Measurements from ENCODE around the gene TNS2. TPM values are rescaled to one million over a fixed set of nuclear protein-coding genes. Genes with fewer than 3 reads are reported as not detected.
A peak's percentile ranks its signal among the peaks of the same experiment; 100 is the strongest.

The TNS2 gene
- total RNA-seq, 2 experiments from 2014 or later = 2.3 to 3.0 TPM

DNA sequence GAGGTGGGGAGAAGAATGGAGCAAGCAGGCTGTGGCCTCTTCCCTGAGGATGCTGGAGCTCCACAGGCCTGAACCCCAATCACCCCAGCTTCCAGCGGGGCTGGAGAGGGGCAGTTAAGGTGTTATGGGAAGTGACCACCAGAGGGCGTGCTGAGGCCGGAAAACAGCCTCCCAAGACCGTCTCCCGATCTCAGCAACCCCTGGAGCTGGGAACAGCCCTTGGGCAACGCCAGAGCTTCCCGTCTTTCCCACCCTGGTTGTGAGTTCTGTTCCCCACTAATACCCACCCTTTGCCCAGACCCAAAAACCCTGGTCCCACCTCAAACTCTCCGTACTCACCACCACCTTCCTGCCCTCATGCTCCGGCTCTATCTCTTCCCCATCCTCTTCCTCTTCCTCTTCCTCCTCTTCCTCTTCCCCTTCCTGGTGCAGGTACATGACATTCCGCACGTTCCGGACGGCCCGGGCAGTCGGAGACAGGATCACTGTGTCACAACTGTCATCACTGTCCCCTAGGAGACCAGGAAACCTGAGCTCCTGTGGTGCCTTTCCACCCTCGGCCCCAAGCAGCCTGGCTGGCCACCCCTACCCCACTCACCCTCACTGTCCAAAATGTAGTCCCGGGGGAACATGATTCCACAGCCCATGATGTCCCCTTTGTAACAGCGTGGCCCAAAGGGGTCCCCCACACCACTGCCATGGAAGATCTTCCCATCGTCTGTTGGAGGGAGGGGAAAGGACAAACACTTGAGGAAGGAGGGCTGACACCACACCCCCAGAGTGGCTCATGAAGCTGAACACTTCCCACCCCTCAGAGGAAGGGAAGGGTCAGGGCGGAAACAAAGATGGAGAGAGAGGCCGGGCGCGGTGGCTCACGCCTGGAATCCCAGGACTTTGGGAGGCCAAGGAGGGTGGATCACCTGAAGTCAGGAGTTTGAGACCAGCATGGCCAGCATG is 16.4 kb downstream of the TNS2 start:
- DNase-seq = peak; percentile 49 to 84 (median 60)
- Mint-ChIP-seq H3K27ac (no peak overlapping the region), H3K4me3 (no peak overlapping the region), H3K4me1 (ENCODE audit: low read depth) (peaks cover 7% of the 10 kb centered on the region), H3K36me3 (ENCODE audit: low read depth) (peaks cover 75% of the 10 kb centered on the region), H3K9me3 (no peaks in the 10 kb centered on the region), H3K27me3 (no peaks in the 10 kb centered on the region)
- Histone ChIP-seq H3K4me3 (ENCODE audit: low read length) (no peak overlapping the region), H3K9me3 (ENCODE audit: control insufficient read depth in 1 of 2, insufficient read depth in 1 of 2, low read length in 2 of 2) (no peaks in the 10 kb centered on the region), H3K27ac (ENCODE audit: low read depth in 1 of 2, low read length in 2 of 2) (no peak overlapping the region), H3K36me3 (ENCODE audit: insufficient read depth, low read length) (peaks cover 68% of the 10 kb centered on the region), H3K4me1 (ENCODE audit: insufficient read depth, low read length) (peaks cover 11% of the 10 kb centered on the region), H3K27me3 (ENCODE audit: control insufficient read depth in 1 of 2, insufficient read depth in 2 of 2, low read length in 2 of 2) (no peaks in the 10 kb centered on the region)
- POLR2A ChIA-PET = interaction anchor here (0.7 to 3.2 kb wide), 3 partner anchors 14 to 313 kb away, joined by 3 to 26 read pairs (median 18); partner anchors contain the start of genes IGFBP6 and SPRYD3
- TF ChIP-seq, protein P1, sequence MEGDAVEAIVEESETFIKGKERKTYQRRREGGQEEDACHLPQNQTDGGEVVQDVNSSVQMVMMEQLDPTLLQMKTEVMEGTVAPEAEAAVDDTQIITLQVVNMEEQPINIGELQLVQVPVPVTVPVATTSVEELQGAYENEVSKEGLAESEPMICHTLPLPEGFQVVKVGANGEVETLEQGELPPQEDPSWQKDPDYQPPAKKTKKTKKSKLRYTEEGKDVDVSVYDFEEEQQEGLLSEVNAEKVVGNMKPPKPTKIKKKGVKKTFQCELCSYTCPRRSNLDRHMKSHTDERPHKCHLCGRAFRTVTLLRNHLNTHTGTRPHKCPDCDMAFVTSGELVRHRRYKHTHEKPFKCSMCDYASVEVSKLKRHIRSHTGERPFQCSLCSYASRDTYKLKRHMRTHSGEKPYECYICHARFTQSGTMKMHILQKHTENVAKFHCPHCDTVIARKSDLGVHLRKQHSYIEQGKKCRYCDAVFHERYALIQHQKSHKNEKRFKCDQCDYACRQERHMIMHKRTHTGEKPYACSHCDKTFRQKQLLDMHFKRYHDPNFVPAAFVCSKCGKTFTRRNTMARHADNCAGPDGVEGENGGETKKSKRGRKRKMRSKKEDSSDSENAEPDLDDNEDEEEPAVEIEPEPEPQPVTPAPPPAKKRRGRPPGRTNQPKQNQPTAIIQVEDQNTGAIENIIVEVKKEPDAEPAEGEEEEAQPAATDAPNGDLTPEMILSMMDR (IDR thresholded peaks at IDR 0.05) = peak; percentile 93
- intact Hi-C loops (cut with DNase I, micrococcal nuclease) = loop anchor here (1.0 to 10.0 kb wide), 3 partner anchors 33 to 221 kb away; no protein-coding TSS in a partner anchor
- peak; percentile 69 for ATAC-seq (ENCODE audit: poor library complexity)
- CTCF ChIA-PET = interaction anchor here (0.5 to 6.7 kb wide), 15 partner anchors 11 to 1748 kb away, joined by 3 to 114 read pairs (median 5); partner anchors contain the start of genes CSAD, EIF4B, IGFBP6 and SOAT2

GRCh38 chr12:53067074-53067992 is 17.5 kb downstream of the TNS2 start:
- Mint-ChIP-seq H3K4me1 (ENCODE audit: low read depth) (peaks cover 7% of the 10 kb centered on the region), H3K27ac (peak overlapping the region; percentile 44), H3K4me3 (no peak overlapping the region), H3K27me3 (no peaks in the 10 kb centered on the region), H3K36me3 (ENCODE audit: low read depth) (peaks cover 83% of the 10 kb centered on the region), H3K9me3 (no peaks in the 10 kb centered on the region)
- TF ChIP-seq, protein P1 (IDR thresholded peaks at IDR 0.05) = no peak
- ChIA-PET CTCF (interaction anchor here (1.5 to 6.7 kb wide), 3 partner anchors 22 to 278 kb away, joined by 4 to 114 read pairs (median 6); partner anchors contain the start of genes IGFBP6 and SOAT2), POLR2A (interaction anchor here (3.0 to 3.2 kb wide), 2 partner anchors 13 to 32 kb away, joined by 18 to 26 read pairs; partner anchors contain the start of genes IGFBP6 and SPRYD3)
- intact Hi-C loops (cut with DNase I, micrococcal nuclease) = loop anchor here (5.0 to 10.0 kb wide), 2 partner anchors 127 to 220 kb away; no protein-coding TSS in a partner anchor
- no peak for ATAC-seq (ENCODE audit: poor library complexity)
- no peak overlapping the region for H3K27ac ChIP-seq (ENCODE audit: low read depth in 1 of 2, low read length in 2 of 2)
- peaks cover 79% of the 10 kb centered on the region for H3K36me3 ChIP-seq (ENCODE audit: insufficient read depth, low read length)
- DNase-seq = peak in 1 of 14 experiments; percentile 8
- H3K4me1 ChIP-seq (ENCODE audit: insufficient read depth, low read length) = peaks cover 12% of the 10 kb centered on the region
- H3K27me3 ChIP-seq (ENCODE audit: control insufficient read depth in 1 of 2, insufficient read depth in 2 of 2, low read length in 2 of 2) = no peaks in the 10 kb centered on the region
- H3K9me3 ChIP-seq (ENCODE audit: control insufficient read depth in 1 of 2, insufficient read depth in 1 of 2, low read length in 2 of 2) = no peaks in the 10 kb centered on the region
- no peak overlapping the region for H3K4me3 ChIP-seq (ENCODE audit: low read length)
